Osteocyte (in vitro differentiated cells): ENCODE measurements around the gene ZFP92. TPM values are rescaled to one million over a fixed set of nuclear protein-coding genes. Genes with fewer than 3 reads are reported as not detected.

Experiments
- DNase-seq: peaks from one replicate; pipeline ENCODE4 v3.0.0; 2021; ENCODE audit warnings: mixed read lengths; ENCODE audit not compliant: unreplicated experiment; ENCODE audit errors: extremely low spot score
- H3K27ac Mint-ChIP-seq: one replicate; pipeline ENCODE4 v1.8.0; 2021; ENCODE audit warnings: mild to moderate bottlenecking, mixed read lengths; ENCODE audit not compliant: unreplicated experiment
- H3K27me3 Mint-ChIP-seq: one replicate; pipeline ENCODE4 v1.8.0; 2021; ENCODE audit warnings: mixed read lengths; ENCODE audit not compliant: unreplicated experiment
- H3K36me3 Mint-ChIP-seq: one replicate; pipeline ENCODE4 v1.8.0; 2021; ENCODE audit warnings: mixed read lengths; ENCODE audit not compliant: unreplicated experiment
- H3K4me1 Mint-ChIP-seq: one replicate; pipeline ENCODE4 v1.8.0; 2021; ENCODE audit warnings: mixed read lengths; ENCODE audit not compliant: unreplicated experiment
- H3K4me3 Mint-ChIP-seq: one replicate; pipeline ENCODE4 v1.8.0; 2021; ENCODE audit warnings: mild to moderate bottlenecking, moderate library complexity, mixed read lengths; ENCODE audit not compliant: unreplicated experiment
- H3K9me3 Mint-ChIP-seq: one replicate; pipeline ENCODE4 v1.8.0; 2021; ENCODE audit warnings: mixed read lengths; ENCODE audit not compliant: unreplicated experiment
- CTCF ChIP-seq: fragments of 200-600 bp; sonication (generic); IDR thresholded peaks from 2 replicates; pipeline ENCODE4 v1.5.0; 2021; ENCODE audit warnings: antibody characterized with exemption, mild to moderate bottlenecking, moderate library complexity
- total RNA-seq: library from RNA; stranded (reverse); gene quantifications from 2 replicates; pipeline ENCODE4 v1.2.1, GENCODE V29; 2021

ZFP92 gene
- total RNA-seq, 1 donor from 2014 or later: 0.05 TPM

DNA sequence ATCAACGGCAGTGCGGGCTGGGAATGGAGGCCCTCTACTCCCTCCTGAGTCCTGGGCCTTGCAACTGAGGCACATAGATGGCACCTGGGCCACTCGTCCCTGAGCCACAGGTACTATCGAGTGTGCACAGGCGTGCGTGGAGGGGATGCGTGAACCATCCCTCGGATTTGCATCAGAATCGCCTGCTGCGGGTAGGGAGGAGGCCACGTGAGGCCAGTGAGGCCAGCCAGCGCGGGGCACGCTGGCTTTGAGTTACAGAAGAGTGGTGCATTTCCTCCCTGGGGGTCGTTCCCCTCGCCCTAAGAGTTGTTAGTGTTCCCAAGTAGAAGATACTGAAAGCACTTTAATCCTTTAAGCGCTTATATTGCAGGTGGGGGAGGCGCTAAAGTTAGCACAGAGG is 10.6 kb downstream of the ZFP92 start:
- Mint-ChIP-seq H3K27ac (no peak overlapping the region), H3K4me1 (no peaks in the 10 kb centered on the region), H3K9me3 (peaks cover 2% of the 10 kb centered on the region), H3K27me3 (peaks cover 7% of the 10 kb centered on the region), H3K4me3 (no peak overlapping the region), H3K36me3 (no peaks in the 10 kb centered on the region)
- no peak for TF ChIP-seq CTCF
- DNase-seq: no peak

DNA sequence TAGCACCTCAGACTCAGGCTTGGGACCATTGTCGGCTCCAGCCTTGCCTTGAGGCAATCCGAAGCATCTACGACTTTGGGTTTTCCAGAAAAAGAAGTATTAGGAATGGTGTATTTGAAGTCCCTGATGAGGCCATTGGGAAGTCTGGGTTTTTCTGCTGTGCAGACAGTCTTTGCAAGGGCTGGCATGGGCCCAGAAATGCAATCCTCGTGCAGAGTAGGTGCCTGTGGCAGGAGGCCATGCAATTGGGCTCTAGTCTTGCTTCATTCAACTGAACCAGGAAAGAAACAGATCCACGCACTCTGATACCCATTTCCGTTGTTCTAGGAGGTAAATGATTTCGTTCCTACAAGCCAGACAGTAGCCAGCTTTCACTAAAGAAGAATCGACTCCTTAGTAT is 12.4 kb downstream of the ZFP92 start:
- no peak overlapping the region for H3K4me3 Mint-ChIP-seq
- H3K27ac Mint-ChIP-seq: no peak overlapping the region
- H3K27me3 Mint-ChIP-seq: peaks cover 10% of the 10 kb centered on the region
- no peak for DNase-seq
- no peaks in the 10 kb centered on the region for H3K36me3 Mint-ChIP-seq
- no peak for TF ChIP-seq CTCF
- H3K4me1 Mint-ChIP-seq: no peaks in the 10 kb centered on the region
- H3K9me3 Mint-ChIP-seq: peaks cover 8% of the 10 kb centered on the region

DNA sequence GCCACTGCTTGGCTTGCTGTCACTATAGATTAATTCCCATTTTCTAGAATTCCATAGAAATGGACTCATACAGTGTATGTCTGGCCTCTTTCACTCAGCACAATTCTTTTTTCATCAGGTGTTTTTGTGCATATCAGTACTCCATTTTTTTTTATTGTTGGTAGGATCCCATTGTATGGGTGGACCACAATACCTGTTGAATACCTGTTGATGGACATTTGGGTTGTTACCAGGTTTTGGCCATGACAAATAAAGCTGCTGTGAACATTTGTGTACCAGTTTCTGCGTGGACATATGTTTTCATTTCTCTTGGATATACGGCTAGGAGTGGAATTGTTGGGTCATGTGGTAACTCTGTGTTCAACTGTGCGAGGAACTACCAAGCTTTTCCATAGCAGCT is 14.9 kb downstream of the ZFP92 start:
- no peaks in the 10 kb centered on the region for H3K36me3 Mint-ChIP-seq
- no peak overlapping the region for H3K4me3 Mint-ChIP-seq
- peaks cover 10% of the 10 kb centered on the region for H3K27me3 Mint-ChIP-seq
- TF ChIP-seq CTCF: no peak
- no peak for DNase-seq
- H3K27ac Mint-ChIP-seq: no peak overlapping the region
- peaks cover 18% of the 10 kb centered on the region for H3K9me3 Mint-ChIP-seq
- no peaks in the 10 kb centered on the region for H3K4me1 Mint-ChIP-seq

DNA sequence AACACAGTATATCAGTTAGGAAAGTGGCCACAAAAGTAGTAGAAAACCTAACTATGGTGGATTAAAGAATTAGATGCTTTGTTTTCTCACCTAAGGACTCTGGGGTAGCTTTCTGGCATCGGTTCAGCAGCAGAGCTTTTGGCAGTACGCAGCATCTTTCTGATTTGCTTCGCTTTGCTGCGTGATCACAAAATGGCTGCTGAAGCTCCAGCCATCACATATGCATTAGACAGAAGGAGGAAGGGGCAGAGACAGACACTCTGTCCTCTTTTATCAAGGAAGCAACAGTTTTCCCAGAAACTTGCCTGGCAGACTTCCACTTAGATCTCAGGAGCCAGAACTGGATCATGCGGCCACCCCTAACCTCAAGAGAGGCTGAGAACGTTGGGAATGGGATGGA is 19.5 kb downstream of the ZFP92 start:
- Mint-ChIP-seq H3K4me3 (no peak overlapping the region), H3K27me3 (peaks cover 3% of the 10 kb centered on the region), H3K4me1 (no peaks in the 10 kb centered on the region), H3K27ac (no peak overlapping the region), H3K36me3 (no peaks in the 10 kb centered on the region), H3K9me3 (peaks cover 19% of the 10 kb centered on the region)
- no peak for TF ChIP-seq CTCF
- DNase-seq: no peak

DNA sequence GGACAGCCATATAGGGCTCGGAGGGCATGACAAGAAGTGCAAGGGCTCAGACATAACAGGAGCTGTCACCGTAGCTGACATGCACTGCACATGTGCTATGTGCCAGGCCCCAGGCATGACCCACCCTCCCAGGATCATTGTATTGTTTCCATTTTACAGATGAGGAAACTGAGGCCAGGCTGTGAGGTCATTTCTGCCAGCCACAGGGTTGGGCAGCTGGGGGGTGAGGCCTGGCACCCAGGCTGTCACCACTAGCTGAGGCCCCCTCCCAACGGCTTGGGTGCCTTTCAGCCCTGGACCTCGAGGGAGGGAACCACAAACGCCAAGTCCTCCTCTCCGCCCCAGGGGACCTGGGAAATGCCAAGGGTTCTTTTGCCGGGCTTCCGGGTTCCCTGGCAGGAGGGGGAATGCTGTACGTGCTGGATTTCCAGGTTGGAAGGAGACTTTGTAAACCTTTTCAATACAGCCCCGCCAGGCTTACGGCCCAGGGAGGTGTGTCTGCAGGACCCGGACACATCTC is 21.9 kb downstream of the ZFP92 start:
- Mint-ChIP-seq H3K27ac (no peak overlapping the region), H3K4me3 (no peak overlapping the region), H3K27me3 (peaks cover 3% of the 10 kb centered on the region), H3K36me3 (no peaks in the 10 kb centered on the region), H3K4me1 (no peaks in the 10 kb centered on the region), H3K9me3 (peaks cover 11% of the 10 kb centered on the region)
- no peak for TF ChIP-seq CTCF
- no peak for DNase-seq
